IMR-90 (cell line): Measurements from ENCODE around the gene EMC8. TPM values are rescaled to one million over a fixed set of nuclear protein-coding genes. Genes with fewer than 3 reads are reported as not detected.

Experiments used
- ATAC-seq: fragments of 200-7000 bp; cut with Tn5 transposase; 2 replicates; pipeline ENCODE4 v1.9.1; 2020; ENCODE audit warnings: low read depth, mild to moderate bottlenecking, moderate library complexity
- BruUV-seq: library from RNA; stranded (reverse); fragments of 400-500 nt; replicated peaks from 2 replicates; lab custom pipeline; 2021; lab: Mats Ljungman, UMichigan
- CTCF ChIA-PET: fragments of 300-600 bp; formaldehyde crosslinking; extraction: SDS; loops from one replicate; lab custom pipeline; 2021; ENCODE audit warnings: antibody characterized with exemption; lab: Yijun Ruan, JAX
- POLR2A ChIA-PET: fragments of 300-600 bp; sonication (Branson Sonifier 250); formaldehyde crosslinking; loops from one replicate; lab custom pipeline; 2022; ENCODE audit warnings: antibody characterized with exemption; ENCODE audit not compliant: unreplicated experiment; lab: Charles Lee
- DNase-seq: peaks from one replicate; pipeline ENCODE4 v3.0.0; 2013
- H2AFZ ChIP-seq: replicated peaks from 2 replicates; pipeline ENCODE3; 2013; ENCODE audit warnings: low read length, mild to moderate bottlenecking; ENCODE audit not compliant: poor library complexity
- H2AK5ac ChIP-seq: 2 replicates; pipeline ENCODE4 v1.6.1; 2013; ENCODE audit warnings: low read depth, low read length, inconsistent platforms
- H2AK9ac ChIP-seq: replicated peaks from 2 replicates; pipeline ENCODE3; 2013; ENCODE audit warnings: mild to moderate bottlenecking, low read depth, low read length, moderate library complexity; ENCODE audit not compliant: poor library complexity
- H2BK120ac ChIP-seq: 2 replicates; pipeline ENCODE4 v1.6.1; 2013; ENCODE audit warnings: low read depth, low read length, inconsistent platforms
- H2BK15ac ChIP-seq: 3 replicates; pipeline ENCODE4 v1.6.1; 2013; ENCODE audit warnings: low read depth, low read length, inconsistent platforms
- H2BK20ac ChIP-seq: 2 replicates; pipeline ENCODE4 v1.6.1; 2013; ENCODE audit warnings: low read depth, mild to moderate bottlenecking, inconsistent platforms, low read length, moderate library complexity
- H2BK5ac ChIP-seq: 2 replicates; pipeline ENCODE4 v1.6.1; 2013; ENCODE audit warnings: mild to moderate bottlenecking, low read depth, low read length, inconsistent platforms; ENCODE audit not compliant: poor library complexity, severe bottlenecking
- H3K14ac ChIP-seq: replicated peaks from 2 replicates; pipeline ENCODE4 v1.6.1; 2013; ENCODE audit warnings: low read depth, low read length, inconsistent platforms
- H3K18ac ChIP-seq: 2 replicates; pipeline ENCODE4 v1.6.1; 2013; ENCODE audit warnings: low read depth, low read length, control low read depth
- H3K23ac ChIP-seq: 2 replicates; pipeline ENCODE4 v1.6.1; 2013; ENCODE audit warnings: low read depth, low read length, inconsistent platforms
- H3K27ac ChIP-seq: 2 replicates; pipeline ENCODE4 v1.5.1; 2013; ENCODE audit warnings: mild to moderate bottlenecking, control low read depth, low read length; ENCODE audit not compliant: insufficient read depth
- H3K27me3 ChIP-seq: 2 replicates; pipeline ENCODE4 v1.6.1; 2013; ENCODE audit warnings: low read length; ENCODE audit not compliant: control insufficient read depth, insufficient read depth
- H3K36me3 ChIP-seq: 2 replicates; pipeline ENCODE4 v1.6.1; 2013; ENCODE audit warnings: low read length, mixed read lengths; ENCODE audit not compliant: control insufficient read depth, insufficient read depth
- H3K4ac ChIP-seq: 2 replicates; pipeline ENCODE4 v1.6.1; 2013; ENCODE audit warnings: low read depth, low read length, inconsistent platforms
- H3K4me1 ChIP-seq: 2 replicates; pipeline ENCODE4 v1.6.1; 2013; ENCODE audit warnings: low read length, mixed read lengths; ENCODE audit not compliant: control insufficient read depth, insufficient read depth
- H3K4me2 ChIP-seq: 2 replicates; pipeline ENCODE4 v1.6.1; 2013; ENCODE audit warnings: low read depth, mild to moderate bottlenecking, control low read depth, low read length, moderate library complexity
- H3K4me3 ChIP-seq: 2 replicates; pipeline ENCODE4 v1.5.1; 2013; ENCODE audit warnings: low read depth, mild to moderate bottlenecking, control low read depth, low read length, moderate library complexity; ENCODE audit not compliant: insufficient read depth
- H3K56ac ChIP-seq: 2 replicates; pipeline ENCODE4 v1.6.1; 2013; ENCODE audit warnings: low read length, inconsistent platforms; ENCODE audit not compliant: insufficient read depth; ENCODE audit errors: extremely low read depth
- H3K79me1 ChIP-seq, 2 experiments: 2 replicates each; pipeline ENCODE4 v1.6.1; 2013; ENCODE audit warnings: low read length in 2 of 2, inconsistent platforms in 1 of 2, low read depth in 1 of 2
- H3K9ac ChIP-seq: 2 replicates; pipeline ENCODE4 v1.6.1; 2013; ENCODE audit warnings: low read depth, low read length, control low read depth
- H3K9me1 ChIP-seq: 2 replicates; pipeline ENCODE4 v1.6.1; 2013; ENCODE audit warnings: low read length, inconsistent platforms; ENCODE audit not compliant: insufficient read depth
- H3K9me3 ChIP-seq: 2 replicates; pipeline ENCODE4 v1.6.1; 2013; ENCODE audit warnings: low read length; ENCODE audit not compliant: control insufficient read depth, insufficient read depth
- H4K20me1 ChIP-seq: 2 replicates; pipeline ENCODE4 v1.6.1; 2013; ENCODE audit warnings: low read length, inconsistent platforms; ENCODE audit not compliant: insufficient read depth
- H4K5ac ChIP-seq: 2 replicates; pipeline ENCODE4 v1.6.1; 2013; ENCODE audit warnings: mild to moderate bottlenecking, low read depth, low read length, control low read depth
- H4K8ac ChIP-seq, 2 experiments: 2 replicates each; pipeline ENCODE4 v1.6.1; 2013; ENCODE audit warnings: low read depth in 2 of 2, low read length in 2 of 2, control low read depth in 1 of 2, inconsistent platforms in 1 of 2
- H4K91ac ChIP-seq: 2 replicates; pipeline ENCODE4 v1.6.1; 2013; ENCODE audit warnings: low read depth, low read length, inconsistent platforms; ENCODE audit not compliant: insufficient read depth
- BHLHE40 ChIP-seq: fragments of 150-350 bp; IDR thresholded peaks from 2 replicates; pipeline ENCODE4 v1.6.1; 2016; ENCODE audit warnings: mild to moderate bottlenecking, low read depth, low read length
- CEBPB ChIP-seq: IDR thresholded peaks from 2 replicates; pipeline ENCODE4 v1.6.1; 2012; ENCODE audit warnings: low read depth, low read length, improper control_type of control experiment
- CHD1 ChIP-seq: IDR thresholded peaks from 2 replicates; pipeline ENCODE4 v1.6.1; 2012; ENCODE audit warnings: low read depth, low read length, improper control_type of control experiment
- FOS ChIP-seq: fragments of 150-350 bp; IDR thresholded peaks from 2 replicates; pipeline ENCODE4 v1.6.1; 2016; ENCODE audit warnings: low read depth, low read length
- MAFK ChIP-seq: IDR thresholded peaks from 2 replicates; pipeline ENCODE4 v1.6.1; 2012; ENCODE audit warnings: low read depth, low read length, improper control_type of control experiment
- MAZ ChIP-seq: IDR thresholded peaks from 2 replicates; pipeline ENCODE4 v1.6.1; 2012; ENCODE audit warnings: low read depth, mild to moderate bottlenecking, low read length, improper control_type of control experiment, moderate library complexity, borderline replicate concordance
- MXI1 ChIP-seq: IDR thresholded peaks from 2 replicates; pipeline ENCODE4 v1.6.1; 2012; ENCODE audit warnings: low read depth, mild to moderate bottlenecking, low read length, moderate library complexity, borderline replicate concordance
- NFE2L2 ChIP-seq: fragments of 150-350 bp; IDR thresholded peaks from 2 replicates; pipeline ENCODE4 v1.6.1; 2016; ENCODE audit warnings: low read depth, mild to moderate bottlenecking, low read length
- POLR2A ChIP-seq: IDR thresholded peaks from 2 replicates; pipeline ENCODE4 v1.6.1; 2012; ENCODE audit warnings: mild to moderate bottlenecking, low read depth, low read length
- RAD21 ChIP-seq: IDR thresholded peaks from 2 replicates; pipeline ENCODE4 v1.6.1; 2012; ENCODE audit warnings: low read length, improper control_type of control experiment
- RCOR1 ChIP-seq: IDR thresholded peaks from 2 replicates; pipeline ENCODE4 v1.6.1; 2012; ENCODE audit warnings: mild to moderate bottlenecking, low read length, improper control_type of control experiment; ENCODE audit not compliant: insufficient replicate concordance
- RFX5 ChIP-seq: IDR thresholded peaks from 2 replicates; pipeline ENCODE4 v1.8.0; 2012; ENCODE audit warnings: low read depth, mild to moderate bottlenecking, low read length, moderate library complexity
- SMC3 ChIP-seq: fragments of 150-350 bp; IDR thresholded peaks from 2 replicates; pipeline ENCODE4 v1.6.1; 2016; ENCODE audit warnings: low read depth, mild to moderate bottlenecking, antibody characterized with exemption, low read length, moderate library complexity
- WGBS, 2 experiments: methylation state at CpG; one replicate each; pipeline versions ENCODE4 v1.1.5 to v1.1.7; 2013; ENCODE audit warnings: missing lambda C conversion rate in 2 of 2; ENCODE audit not compliant: insufficient read length in 1 of 2; ENCODE audit errors: extremely low coverage in 2 of 2; 5-methylcytosine and 5-hydroxymethylcytosine counted together
- dilution Hi-C: fragments of 300-500 bp; cut with HindIII; formaldehyde crosslinking; loops from one replicate; pipeline ENCODE4 v1.14.3; 2018; ENCODE audit warnings: low sequenced_read_pairs; ENCODE audit not compliant: unreplicated experiment
- in situ Hi-C: fragments of 300-500 bp; cut with MboI; formaldehyde crosslinking; loops from 3 replicates; pipeline ENCODE4 v1.14.3; 2019; ENCODE audit warnings: low sequenced_read_pairs, inconsistent platforms, mixed read lengths
- intact Hi-C: fragments of 100-400 bp; cut with micrococcal nuclease; formaldehyde crosslinking; loops from 2 replicates; pipeline ENCODE4 v1.10.0; 2022
- polyA plus RNA-seq, 3 experiments: library from polyadenylated mRNA; depleted of rRNA; stranded (reverse); fragments of >200 nt; gene quantifications; 2 replicates each; pipeline ENCODE4 v1.2.3, GENCODE V29; 2012; ENCODE audit warnings: low replicate concordance in 1 of 3
- total RNA-seq: library from RNA; depleted of rRNA; stranded (reverse); fragments of >200 nt; gene quantifications from 2 replicates; pipeline ENCODE4 v1.2.3, GENCODE V29; 2012
- TF ChIP-seq, protein P1 (sequence below): fragments of 150-350 bp; IDR thresholded peaks from 2 replicates; pipeline ENCODE4 v1.6.1; 2016; ENCODE audit warnings: low read depth, mild to moderate bottlenecking, low read length, moderate library complexity, borderline replicate concordance
- TF ChIP-seq, protein P2 (sequence below): conservative IDR thresholded peaks from 2 replicates; pipeline ENCODE4 v1.5.1; 2012; ENCODE audit warnings: mild to moderate bottlenecking, low read depth, low read length, improper control_type of control experiment
- TF ChIP-seq, protein P3 (sequence below): fragments of 150-350 bp; IDR thresholded peaks from 2 replicates; pipeline ENCODE4 v1.6.1; 2017; ENCODE audit warnings: mild to moderate bottlenecking, antibody characterized with exemption, low read length, low read depth

Gene EMC8
- total and polyA plus RNA-seq, 2 of the 4 experiments (the other 2 are of a cell fraction): 23.7 to 48.9 TPM

GRCh38 chr16:85753976-85754375 lies 45.4 kb downstream of the EMC8 start:
- Histone ChIP-seq H3K79me1 (peaks cover 9 to 21% of the 10 kb centered on the region in 2 experiments), H2AK9ac (peak overlapping the region; percentile 29), H3K36me3 (no peaks in the 10 kb centered on the region), H3K4ac (no peak overlapping the region), H2BK20ac (no peak overlapping the region), H3K4me1 (peaks cover 34% of the 10 kb centered on the region), H2AK5ac (no peak overlapping the region), H4K91ac (no peak overlapping the region), H3K9me3 (no peaks in the 10 kb centered on the region), H3K9me1 (peaks cover 10% of the 10 kb centered on the region), H4K5ac (no peak overlapping the region), H3K18ac (no peak overlapping the region), H3K23ac (no peak overlapping the region), H3K9ac (no peak overlapping the region), H4K20me1 (peaks cover 8% of the 10 kb centered on the region), H2BK15ac (no peak overlapping the region), H3K4me2 (no peak overlapping the region), H4K8ac (no peak overlapping the region), H2BK5ac (no peak overlapping the region), H2AFZ (no peak overlapping the region), H3K27me3 (no peaks in the 10 kb centered on the region), H3K27ac (no peak overlapping the region), H3K14ac (no peak overlapping the region), H3K4me3 (no peak overlapping the region), H2BK120ac (no peak overlapping the region), H3K56ac (no peak overlapping the region)
- no peak for ATAC-seq
- no peak for TF ChIP-seq RAD21
- no peak for TF ChIP-seq BHLHE40
- no peak for TF ChIP-seq CHD1
- TF ChIP-seq, protein P1, sequence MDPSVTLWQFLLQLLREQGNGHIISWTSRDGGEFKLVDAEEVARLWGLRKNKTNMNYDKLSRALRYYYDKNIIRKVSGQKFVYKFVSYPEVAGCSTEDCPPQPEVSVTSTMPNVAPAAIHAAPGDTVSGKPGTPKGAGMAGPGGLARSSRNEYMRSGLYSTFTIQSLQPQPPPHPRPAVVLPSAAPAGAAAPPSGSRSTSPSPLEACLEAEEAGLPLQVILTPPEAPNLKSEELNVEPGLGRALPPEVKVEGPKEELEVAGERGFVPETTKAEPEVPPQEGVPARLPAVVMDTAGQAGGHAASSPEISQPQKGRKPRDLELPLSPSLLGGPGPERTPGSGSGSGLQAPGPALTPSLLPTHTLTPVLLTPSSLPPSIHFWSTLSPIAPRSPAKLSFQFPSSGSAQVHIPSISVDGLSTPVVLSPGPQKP: no peak
- TF ChIP-seq RFX5: no peak
- no peak for TF ChIP-seq POLR2A
- TF ChIP-seq NFE2L2: no peak
- no peak for TF ChIP-seq SMC3
- TF ChIP-seq RCOR1: no peak
- TF ChIP-seq CEBPB: no peak
- no peak for TF ChIP-seq FOS
- TF ChIP-seq, protein P2, sequence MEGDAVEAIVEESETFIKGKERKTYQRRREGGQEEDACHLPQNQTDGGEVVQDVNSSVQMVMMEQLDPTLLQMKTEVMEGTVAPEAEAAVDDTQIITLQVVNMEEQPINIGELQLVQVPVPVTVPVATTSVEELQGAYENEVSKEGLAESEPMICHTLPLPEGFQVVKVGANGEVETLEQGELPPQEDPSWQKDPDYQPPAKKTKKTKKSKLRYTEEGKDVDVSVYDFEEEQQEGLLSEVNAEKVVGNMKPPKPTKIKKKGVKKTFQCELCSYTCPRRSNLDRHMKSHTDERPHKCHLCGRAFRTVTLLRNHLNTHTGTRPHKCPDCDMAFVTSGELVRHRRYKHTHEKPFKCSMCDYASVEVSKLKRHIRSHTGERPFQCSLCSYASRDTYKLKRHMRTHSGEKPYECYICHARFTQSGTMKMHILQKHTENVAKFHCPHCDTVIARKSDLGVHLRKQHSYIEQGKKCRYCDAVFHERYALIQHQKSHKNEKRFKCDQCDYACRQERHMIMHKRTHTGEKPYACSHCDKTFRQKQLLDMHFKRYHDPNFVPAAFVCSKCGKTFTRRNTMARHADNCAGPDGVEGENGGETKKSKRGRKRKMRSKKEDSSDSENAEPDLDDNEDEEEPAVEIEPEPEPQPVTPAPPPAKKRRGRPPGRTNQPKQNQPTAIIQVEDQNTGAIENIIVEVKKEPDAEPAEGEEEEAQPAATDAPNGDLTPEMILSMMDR: no peak
- TF ChIP-seq, protein P3, sequence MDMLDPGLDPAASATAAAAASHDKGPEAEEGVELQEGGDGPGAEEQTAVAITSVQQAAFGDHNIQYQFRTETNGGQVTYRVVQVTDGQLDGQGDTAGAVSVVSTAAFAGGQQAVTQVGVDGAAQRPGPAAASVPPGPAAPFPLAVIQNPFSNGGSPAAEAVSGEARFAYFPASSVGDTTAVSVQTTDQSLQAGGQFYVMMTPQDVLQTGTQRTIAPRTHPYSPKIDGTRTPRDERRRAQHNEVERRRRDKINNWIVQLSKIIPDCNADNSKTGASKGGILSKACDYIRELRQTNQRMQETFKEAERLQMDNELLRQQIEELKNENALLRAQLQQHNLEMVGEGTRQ: no peak
- TF ChIP-seq MXI1: no peak
- no peak for TF ChIP-seq MAFK
- no peak for TF ChIP-seq MAZ
- intact Hi-C loops: loop anchor here (5.0 kb wide), 1 partner anchor 43 kb away; the partner anchor contains the start of genes COX4I1 and EMC8
- CTCF ChIA-PET: no interaction called here
- POLR2A ChIA-PET: no interaction called here
- no peak for DNase-seq
- no TSS peak for BruUV-seq
- dilution Hi-C loops: no loop called here
- WGBS, 2 experiments: 75% methylated on average over 2 of the region's 7 CpGs; no CpG with 5 or more reads in 1 of the 2 experiments
- in situ Hi-C loops: no loop called here
